HG03280 (cell line): ENCODE results near the gene IL10RA.
A peak's percentile ranks its signal among the peaks of the same experiment; 100 is the strongest.
"Not testable (repeated sequence)": the region's sequence is repeated elsewhere in the genome, so short reads cannot be mapped to it uniquely, and the experiment has no call there.

Experiments
- ATAC-seq: cut with Tn5 transposase; IDR thresholded peaks from one replicate; pipeline ENCODE4 v1.9.1; 2021; ENCODE audit warnings: mild to moderate bottlenecking, moderate library complexity; ENCODE audit not compliant: unreplicated experiment

The IL10RA gene

GRCh38 chr11:117985953-117986887 lies at the start of gene IL10RA:
TSS of gene IL10RA (plus strand) at chr11:117986394. CDS start at chr11:117986468, 74 bp downstream.
- ATAC-seq = peak; percentile 88

- no peak for ATAC-seq
These were observed 49.2 kb upstream of the IL10RA start for GRCh38 chr11:117936973-117937372.

GRCh38 chr11:117940736-117941135 lies 45.5 kb upstream of the IL10RA start:
- ATAC-seq = no peak

GRCh38 chr11:117941163-117941707 lies 45.0 kb upstream of the IL10RA start:
- ATAC-seq = no peak

GRCh38 chr11:117941976-117942654 lies 44.1 kb upstream of the IL10RA start:
- no peak for ATAC-seq

GRCh38 chr11:117944554-117944953 lies 41.6 kb upstream of the IL10RA start:
- ATAC-seq = no peak

- no peak for ATAC-seq
These were observed 41.0 kb upstream of the IL10RA start for GRCh38 chr11:117945047-117945810.

GRCh38 chr11:117946156-117946841 lies 39.9 kb upstream of the IL10RA start:
- no peak for ATAC-seq

GRCh38 chr11:117946842-117947526 lies 39.2 kb upstream of the IL10RA start:
- ATAC-seq = no peak

- not testable (repeated sequence) for ATAC-seq
These were observed 38.4 kb upstream of the IL10RA start for GRCh38 chr11:117947751-117948150.

- not testable (repeated sequence) for ATAC-seq
These were observed 37.7 kb upstream of the IL10RA start for GRCh38 chr11:117948466-117948865.

GRCh38 chr11:117949062-117949461 lies 37.1 kb upstream of the IL10RA start:
- no peak for ATAC-seq

GRCh38 chr11:117950301-117950700 lies 35.9 kb upstream of the IL10RA start:
- ATAC-seq = no peak

- ATAC-seq = no peak
These were observed 34.9 kb upstream of the IL10RA start for GRCh38 chr11:117950993-117951961.

- no peak for ATAC-seq
These were observed 33.0 kb upstream of the IL10RA start for GRCh38 chr11:117953024-117953671.

- ATAC-seq = no peak
These were observed 27.2 kb upstream of the IL10RA start for GRCh38 chr11:117958949-117959348.

- ATAC-seq = no peak
These were observed 26.6 kb upstream of the IL10RA start for GRCh38 chr11:117959438-117960149.
